ENCODE measurements around the gene SMIM38. TPM values are rescaled to one million over a fixed set of nuclear protein-coding genes. Genes with fewer than 3 reads are reported as not detected.

Gene SMIM38
- total and polyA plus RNA-seq, 2 experiments from 2014 or later = 0.38 TPM; not detected in 1

- TF ChIP-seq ETS1 (IDR thresholded peaks at IDR 0.05) (no peak), REST (IDR thresholded peaks at IDR 0.05; ENCODE audit: unreplicated experiment) (no peak), CTCF (conservative IDR thresholded peaks at IDR 0.05; ENCODE audit: low read depth in 2 of 2) (no peak), EZH2phosphoT487 (IDR thresholded peaks at IDR 0.05; ENCODE audit: unreplicated experiment) (no peak), NANOG (IDR thresholded peaks at IDR 0.05; ENCODE audit: borderline replicate concordance) (no peak), EZH2 (IDR thresholded peaks at IDR 0.05; ENCODE audit: low read depth, unreplicated experiment) (no peak), POLR2AphosphoS5 (IDR thresholded peaks at IDR 0.05; ENCODE audit: low read depth) (no peak), CREB1 (CRISPR knock-in tag; IDR thresholded peaks at IDR 0.05; ENCODE audit: low read depth) (no peak), STAT1 (IDR thresholded peaks at IDR 0.05; ENCODE audit: unreplicated experiment) (no peak)
Observed at GRCh38 chr11:69130654-69131053, 25.1 kb upstream of the SMIM38 start (continued).

GRCh38 chr11:69131121-69131566 lies 24.6 kb upstream of the SMIM38 start:
- Histone ChIP-seq H3K4me2 (no peak overlapping the region), H3F3A (replicated peaks; ENCODE audit: low read depth) (no peaks in the 10 kb centered on the region), H3K36me3 (ENCODE audit: insufficient read depth) (peaks cover 8% of the 10 kb centered on the region), H2AFZ (no peak overlapping the region), H3K27me3 (ENCODE audit: insufficient read depth) (no peaks in the 10 kb centered on the region), H4K20me1 (replicated peaks; ENCODE audit: insufficient read depth) (no peaks in the 10 kb centered on the region), H3K9me2 (ENCODE audit: insufficient read depth) (0 out of 2 replicates have a peak, but pooled peaks cover 4% of the 10 kb centered on the region), H3K27ac (ENCODE audit: low read depth) (no peak overlapping the region), H3K4me3 (no peak overlapping the region), H3K4me1 (ENCODE audit: insufficient read depth) (no peaks in the 10 kb centered on the region), H3K79me2 (replicated peaks; ENCODE audit: insufficient read depth) (no peaks in the 10 kb centered on the region)
- ATAC-seq (peak; percentile 25), DNase-seq (ENCODE audit: low spot score) (no peak)
- Mint-ChIP-seq H3K27me3 (ENCODE audit: insufficient read depth, low read depth, poor library complexity) (peaks cover 7% of the 10 kb centered on the region), H3K4me3 (no peak overlapping the region), H3K9me3 (peaks cover 38% of the 10 kb centered on the region), H3K4me1 (peaks cover 4% of the 10 kb centered on the region; the same call in 1 of the 3 replicates), H3K36me3 (ENCODE audit: low read depth) (peaks cover 22% of the 10 kb centered on the region; the same call in 2 of the 3 replicates), H3K27ac (no peak overlapping the region)
- TF ChIP-seq CTCF (conservative IDR thresholded peaks at IDR 0.05; ENCODE audit: low read depth in 2 of 2) (no peak), EZH2phosphoT487 (IDR thresholded peaks at IDR 0.05; ENCODE audit: unreplicated experiment) (no peak), STAT1 (IDR thresholded peaks at IDR 0.05; ENCODE audit: unreplicated experiment) (no peak)

All from GM23338 (cell line).